ENCODE data around the gene ARHGEF40.

Gene ARHGEF40

GRCh38 chr14:21109377-21110138, 39.5 kb downstream of the ARHGEF40 start:
- no peak for DNase-seq (ENCODE audit: extremely low read depth, low read depth)

GRCh38 chr14:21112255-21112654, 42.2 kb downstream of the ARHGEF40 start:
- TF ChIP-seq, protein P1, sequence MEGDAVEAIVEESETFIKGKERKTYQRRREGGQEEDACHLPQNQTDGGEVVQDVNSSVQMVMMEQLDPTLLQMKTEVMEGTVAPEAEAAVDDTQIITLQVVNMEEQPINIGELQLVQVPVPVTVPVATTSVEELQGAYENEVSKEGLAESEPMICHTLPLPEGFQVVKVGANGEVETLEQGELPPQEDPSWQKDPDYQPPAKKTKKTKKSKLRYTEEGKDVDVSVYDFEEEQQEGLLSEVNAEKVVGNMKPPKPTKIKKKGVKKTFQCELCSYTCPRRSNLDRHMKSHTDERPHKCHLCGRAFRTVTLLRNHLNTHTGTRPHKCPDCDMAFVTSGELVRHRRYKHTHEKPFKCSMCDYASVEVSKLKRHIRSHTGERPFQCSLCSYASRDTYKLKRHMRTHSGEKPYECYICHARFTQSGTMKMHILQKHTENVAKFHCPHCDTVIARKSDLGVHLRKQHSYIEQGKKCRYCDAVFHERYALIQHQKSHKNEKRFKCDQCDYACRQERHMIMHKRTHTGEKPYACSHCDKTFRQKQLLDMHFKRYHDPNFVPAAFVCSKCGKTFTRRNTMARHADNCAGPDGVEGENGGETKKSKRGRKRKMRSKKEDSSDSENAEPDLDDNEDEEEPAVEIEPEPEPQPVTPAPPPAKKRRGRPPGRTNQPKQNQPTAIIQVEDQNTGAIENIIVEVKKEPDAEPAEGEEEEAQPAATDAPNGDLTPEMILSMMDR (IDR thresholded peaks at IDR 0.05; ENCODE audit: low read depth, low read length): no peak
- no peak for DNase-seq (ENCODE audit: extremely low read depth, low read depth)

More at GRCh38 chr14:21109377-21110138, 39.5 kb downstream of the ARHGEF40 start:
- TF ChIP-seq, protein P1 (IDR thresholded peaks at IDR 0.05; ENCODE audit: low read depth, low read length): no peak

DNA sequence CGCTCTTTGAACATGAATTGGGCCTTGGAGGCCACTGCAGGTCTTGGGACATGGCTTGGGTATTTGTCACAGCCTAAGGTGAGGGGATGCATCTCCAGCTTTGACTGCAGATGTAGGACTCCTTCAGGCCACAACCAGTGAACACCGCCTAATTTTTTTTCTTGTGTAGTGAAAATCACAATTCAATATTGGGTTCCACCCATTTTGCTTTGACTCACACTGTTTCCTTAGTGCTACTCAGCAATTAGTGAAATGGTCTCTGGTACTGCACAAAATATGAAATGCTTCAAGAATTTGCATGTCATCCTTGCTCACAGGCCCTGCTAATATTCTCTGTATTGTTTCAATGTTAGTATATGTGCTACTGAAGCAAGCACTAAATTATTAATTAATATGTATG, 43.3 kb downstream of the ARHGEF40 start:
- DNase-seq (ENCODE audit: extremely low read depth, low read depth): no peak
- TF ChIP-seq, protein P1 (IDR thresholded peaks at IDR 0.05; ENCODE audit: low read depth, low read length): no peak

DNA sequence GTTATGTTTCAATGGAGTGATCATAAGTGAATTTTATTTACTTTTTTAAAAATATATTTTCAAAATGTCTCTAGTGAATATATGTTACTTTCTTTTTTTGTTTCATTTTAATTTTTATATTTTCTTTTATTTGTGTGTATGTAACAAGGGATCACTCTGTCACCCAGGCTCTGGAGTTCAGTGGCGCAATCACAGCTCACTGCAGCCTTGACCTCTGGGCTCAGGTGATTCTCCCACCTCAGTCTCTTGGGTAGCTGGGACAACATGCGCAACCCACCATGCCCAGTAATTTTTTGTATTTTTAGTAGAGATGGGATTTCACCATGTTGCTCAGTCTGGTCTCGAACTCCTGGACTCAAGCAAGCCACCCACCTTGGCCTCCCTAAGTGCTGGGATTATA, 48.8 kb downstream of the ARHGEF40 start:
- TF ChIP-seq, protein P1 (IDR thresholded peaks at IDR 0.05; ENCODE audit: low read depth, low read length): no peak
- no peak for DNase-seq (ENCODE audit: extremely low read depth, low read depth)

GRCh38 chr14:21120686-21121085, 50.6 kb downstream of the ARHGEF40 start:
- TF ChIP-seq, protein P1 (IDR thresholded peaks at IDR 0.05; ENCODE audit: low read depth, low read length): no peak
- DNase-seq (ENCODE audit: extremely low read depth, low read depth): no peak

GRCh38 chr14:21121122-21121521, 51.0 kb downstream of the ARHGEF40 start:
- TF ChIP-seq, protein P1 (IDR thresholded peaks at IDR 0.05; ENCODE audit: low read depth, low read length): no peak
- DNase-seq (ENCODE audit: extremely low read depth, low read depth): no peak

DNA sequence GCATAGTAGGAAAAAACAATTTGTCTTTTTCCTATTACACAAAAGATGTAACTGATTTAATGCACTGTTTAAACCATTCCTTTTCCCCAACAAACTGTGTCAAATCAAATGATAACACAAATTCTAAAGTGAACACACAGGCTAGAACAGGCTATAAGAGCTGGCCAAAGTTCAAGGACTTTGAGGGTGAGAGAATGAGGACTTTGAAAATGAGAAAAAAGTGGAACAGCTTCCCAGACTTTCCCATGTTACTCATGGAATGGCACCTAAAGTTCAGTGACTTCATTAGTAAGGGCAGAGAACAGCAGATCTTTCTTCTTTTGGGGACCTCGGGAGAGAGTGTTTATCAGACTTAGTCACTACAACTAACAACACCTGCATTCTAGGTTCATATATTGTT, 53.3 kb downstream of the ARHGEF40 start:
- no peak for DNase-seq (ENCODE audit: extremely low read depth, low read depth)
- TF ChIP-seq, protein P1 (IDR thresholded peaks at IDR 0.05; ENCODE audit: low read depth, low read length): no peak
